Retinal pigment epithelial cell (primary cell): ENCODE data around the gene UGDH.

Experiments
- DNase-seq: peaks from one replicate; pipeline ENCODE4 v3.0.0-alpha.2; 2010; ENCODE audit warnings: low read depth
- H3K4me3 ChIP-seq: 2 replicates; pipeline ENCODE4 v1.5.1; 2011; ENCODE audit warnings: mild to moderate bottlenecking, low read length, control low read depth, moderate library complexity
- CTCF ChIP-seq: conservative IDR thresholded peaks from 2 replicates; pipeline ENCODE4 v1.5.1; 2011; ENCODE audit warnings: low read depth, low read length, control low read depth, inconsistent platforms

UGDH gene

DNA sequence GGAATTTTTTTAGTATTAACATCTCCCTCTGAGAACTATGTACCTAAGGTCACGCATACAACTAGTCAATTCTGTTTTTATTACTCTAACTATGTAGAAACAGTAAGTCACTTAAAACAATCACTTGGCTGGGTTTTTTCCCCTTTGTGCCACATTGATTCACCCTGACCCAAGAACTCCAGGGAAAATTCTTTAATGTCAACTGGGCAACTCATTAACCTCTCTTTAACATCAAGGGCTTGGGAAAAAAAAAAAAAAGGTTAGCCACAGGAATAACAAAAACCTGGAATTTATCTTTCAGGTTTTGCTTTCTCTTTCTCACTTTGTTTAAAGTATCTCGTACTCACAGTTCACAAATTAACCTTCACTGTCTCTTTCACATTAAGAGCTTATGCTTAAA lies 76.6 kb downstream of the UGDH start:
- no peak for TF ChIP-seq CTCF
- no peak overlapping the region for H3K4me3 ChIP-seq
- DNase-seq = no peak
